GM12872 (cell line): ENCODE data around the gene LRP4.

Experiments
- TF ChIP-seq, protein P1 (sequence below): IDR thresholded peaks from 3 replicates; pipeline ENCODE4 v1.5.1; 2011; ENCODE audit warnings: low read depth, mild to moderate bottlenecking, low read length, moderate library complexity; ENCODE audit not compliant: insufficient read depth

LRP4 gene

DNA sequence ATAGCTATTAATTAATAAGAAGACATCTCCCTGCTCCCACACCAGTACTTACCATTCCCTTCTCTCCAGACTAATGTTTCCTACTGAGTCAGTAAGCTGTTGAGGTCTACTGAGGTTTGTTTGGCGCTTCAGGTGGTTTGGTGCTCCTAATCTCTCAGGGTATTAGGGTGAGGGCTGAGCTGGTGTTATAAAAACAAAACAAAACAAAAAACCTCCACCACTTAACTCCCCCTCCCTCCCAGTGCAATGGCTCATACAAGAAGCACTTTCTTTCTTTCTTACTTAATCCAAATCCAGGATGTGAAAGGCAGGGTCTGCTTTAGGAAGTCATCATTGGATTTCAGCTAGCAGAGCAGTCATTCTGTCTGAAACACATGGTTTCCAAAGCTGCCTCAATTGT lies 33.5 kb upstream of the LRP4 start:
- TF ChIP-seq, protein P1, sequence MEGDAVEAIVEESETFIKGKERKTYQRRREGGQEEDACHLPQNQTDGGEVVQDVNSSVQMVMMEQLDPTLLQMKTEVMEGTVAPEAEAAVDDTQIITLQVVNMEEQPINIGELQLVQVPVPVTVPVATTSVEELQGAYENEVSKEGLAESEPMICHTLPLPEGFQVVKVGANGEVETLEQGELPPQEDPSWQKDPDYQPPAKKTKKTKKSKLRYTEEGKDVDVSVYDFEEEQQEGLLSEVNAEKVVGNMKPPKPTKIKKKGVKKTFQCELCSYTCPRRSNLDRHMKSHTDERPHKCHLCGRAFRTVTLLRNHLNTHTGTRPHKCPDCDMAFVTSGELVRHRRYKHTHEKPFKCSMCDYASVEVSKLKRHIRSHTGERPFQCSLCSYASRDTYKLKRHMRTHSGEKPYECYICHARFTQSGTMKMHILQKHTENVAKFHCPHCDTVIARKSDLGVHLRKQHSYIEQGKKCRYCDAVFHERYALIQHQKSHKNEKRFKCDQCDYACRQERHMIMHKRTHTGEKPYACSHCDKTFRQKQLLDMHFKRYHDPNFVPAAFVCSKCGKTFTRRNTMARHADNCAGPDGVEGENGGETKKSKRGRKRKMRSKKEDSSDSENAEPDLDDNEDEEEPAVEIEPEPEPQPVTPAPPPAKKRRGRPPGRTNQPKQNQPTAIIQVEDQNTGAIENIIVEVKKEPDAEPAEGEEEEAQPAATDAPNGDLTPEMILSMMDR, result no peak

DNA sequence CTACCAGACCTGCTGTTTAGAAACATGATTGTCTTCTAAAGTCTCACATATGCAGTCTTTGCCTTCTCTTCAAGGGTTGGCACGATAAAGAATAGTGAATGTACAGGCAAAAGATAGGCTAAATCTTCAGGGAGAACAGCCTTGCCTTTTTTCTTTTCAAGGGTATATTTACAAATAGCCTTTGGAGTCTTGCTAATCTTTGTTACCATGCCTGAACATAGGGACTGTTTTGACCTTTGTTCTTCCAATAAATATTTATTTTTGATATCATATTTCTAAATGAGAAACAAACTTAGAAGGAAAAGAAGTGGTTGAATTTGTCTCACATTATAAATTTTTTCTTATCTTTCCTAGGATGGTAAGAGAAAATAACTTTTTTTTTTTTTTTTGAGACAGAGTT lies 30.9 kb upstream of the LRP4 start:
- TF ChIP-seq, protein P1, result no peak

DNA sequence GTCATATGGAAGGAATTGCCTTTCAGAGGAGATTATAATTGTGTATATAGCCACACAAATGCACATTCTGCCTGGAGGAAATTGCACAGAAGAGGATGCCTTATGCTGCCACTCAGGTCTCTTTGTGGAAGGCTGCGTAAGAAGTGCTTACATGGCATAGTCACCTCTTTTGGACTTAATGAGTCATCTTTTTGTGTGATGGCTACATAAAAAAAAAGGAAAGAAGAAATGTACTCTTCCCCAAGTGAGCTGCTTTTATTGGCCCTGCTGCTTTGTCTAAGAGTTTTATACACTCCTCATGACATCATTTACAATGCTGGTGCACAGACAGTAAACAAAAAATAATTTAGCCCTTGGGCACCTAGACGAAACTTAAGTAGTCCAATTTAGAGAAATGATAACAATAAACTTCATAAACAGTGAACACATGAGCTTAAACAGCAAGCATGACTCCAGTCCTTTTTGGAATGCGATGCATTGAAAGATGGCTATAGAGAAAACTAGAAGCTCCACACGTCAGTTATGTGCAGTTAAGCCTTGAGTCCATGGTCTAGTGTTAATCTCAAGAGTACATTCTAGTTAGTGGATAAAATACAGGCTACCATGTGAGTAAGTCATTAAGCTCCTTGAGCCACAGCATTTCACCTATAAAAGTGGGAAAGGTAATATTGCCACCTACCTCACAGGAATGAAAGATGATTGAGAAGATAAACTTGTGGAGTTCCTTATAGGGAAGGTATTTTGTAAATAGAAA lies 30.2 kb upstream of the LRP4 start:
- TF ChIP-seq, protein P1, result no peak

DNA sequence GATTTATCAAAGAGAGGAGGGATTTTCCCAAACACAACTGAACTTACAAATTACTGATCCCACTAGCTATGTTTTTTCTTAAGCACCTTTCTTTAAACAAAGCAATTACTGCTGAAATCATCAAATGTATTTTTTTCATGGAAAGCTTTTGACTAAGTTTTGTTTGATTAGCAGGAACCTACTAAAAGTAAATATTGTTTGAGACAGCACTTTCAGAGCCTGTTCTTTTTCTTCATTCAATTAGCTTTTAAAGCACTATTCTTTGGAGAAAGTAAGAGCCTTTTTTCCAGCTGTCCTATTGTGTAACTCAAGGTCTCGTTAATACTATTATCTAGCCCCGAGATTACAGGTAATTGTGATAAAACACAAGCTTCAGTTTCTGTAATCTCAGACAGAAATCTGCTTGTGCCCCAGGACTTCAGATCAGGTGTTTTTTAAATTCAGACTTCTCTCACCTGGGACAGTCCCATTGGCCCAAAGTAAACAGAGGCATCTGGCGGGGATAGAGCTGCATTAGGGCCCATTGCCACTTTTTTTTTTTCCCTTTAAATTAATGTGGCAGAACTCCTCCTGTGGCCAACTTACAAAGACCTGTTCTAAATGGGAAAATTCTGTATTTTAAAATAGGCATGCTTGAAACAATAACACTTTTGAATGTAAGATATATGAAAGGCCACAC lies 29.2 kb upstream of the LRP4 start:
- TF ChIP-seq, protein P1, result no peak

DNA sequence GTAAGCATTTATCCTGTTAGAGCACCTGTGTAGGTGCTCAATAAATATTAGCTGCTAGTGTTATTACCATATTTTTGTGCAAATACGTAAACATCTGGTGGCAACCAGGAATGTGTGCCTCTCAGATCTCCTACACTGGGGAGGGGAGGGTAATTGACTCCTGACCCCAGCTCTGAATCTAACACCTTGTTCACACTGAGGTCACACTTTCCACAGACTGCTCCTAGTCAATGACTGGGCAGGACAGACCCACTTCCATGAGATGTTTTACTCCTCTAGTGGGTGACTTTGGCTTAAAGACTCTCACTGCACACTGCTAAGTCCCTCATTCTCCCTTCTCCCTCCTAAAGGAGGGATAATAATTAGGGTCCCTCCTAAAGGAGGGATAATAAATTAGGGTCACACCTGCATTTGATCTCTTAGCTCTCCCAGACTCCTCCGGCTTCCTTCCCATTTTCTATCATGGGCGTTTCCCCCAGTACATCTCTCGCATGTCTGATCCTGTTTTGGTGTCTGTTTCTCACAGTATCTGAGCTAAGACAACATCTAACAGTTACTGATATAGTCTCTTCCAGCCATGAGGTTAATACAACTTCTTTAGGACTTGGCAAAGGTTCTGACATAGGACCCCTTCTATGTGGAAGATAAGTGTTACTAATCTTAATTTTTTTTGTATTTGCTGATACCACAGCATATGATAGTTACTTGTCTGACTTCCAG lies 26.2 kb upstream of the LRP4 start:
- TF ChIP-seq, protein P1, result no peak

DNA sequence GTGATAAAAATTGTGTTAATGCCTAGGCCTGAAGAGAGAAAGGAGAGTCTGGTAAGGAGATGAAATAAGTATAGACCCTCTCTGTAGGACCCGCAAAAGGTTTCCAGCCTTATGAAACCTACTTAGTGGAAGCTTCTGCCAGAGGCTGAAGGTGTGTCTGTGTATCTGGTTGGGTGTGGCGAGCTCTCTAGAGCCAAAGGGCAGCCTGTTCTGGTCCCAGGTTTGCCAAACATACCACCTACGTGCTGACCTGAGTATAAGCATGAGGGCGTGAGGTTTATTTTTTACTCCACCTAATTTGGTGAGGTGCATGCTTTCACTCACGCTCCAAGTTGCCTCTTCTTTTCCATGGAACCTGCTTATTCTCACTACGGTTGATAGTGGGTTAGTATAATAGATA lies 23.8 kb upstream of the LRP4 start:
- TF ChIP-seq, protein P1, result no peak
